HuH-7 (cell line): ENCODE measurements around the gene TMEM167B.
A peak's percentile ranks its signal among the peaks of the same experiment; 100 is the strongest.

ENCODE experiments used
- DNase-seq: peaks from one replicate; pipeline ENCODE4 v3.0.0; 2011; ENCODE audit warnings: low spot score

The TMEM167B gene

GRCh38 chr1:109083501-109083900, 7.1 kb upstream of the TMEM167B start:
- DNase-seq: no peak

- peak; percentile 28 for DNase-seq
These were observed 6.6 kb upstream of the TMEM167B start for GRCh38 chr1:109083923-109084322.

GRCh38 chr1:109084563-109085517, 5.7 kb upstream of the TMEM167B start:
- no peak for DNase-seq

- peak; percentile 75 for DNase-seq
These were observed 1.1 kb upstream of the TMEM167B start for GRCh38 chr1:109089242-109090015.

GRCh38 chr1:109091078-109091838, 694 bp downstream of the TMEM167B start:
- peak; percentile 54 for DNase-seq

- DNase-seq: no peak
These were observed 1.3 kb downstream of the TMEM167B start for GRCh38 chr1:109091839-109092193.

- no peak for DNase-seq
These were observed 3.8 kb downstream of the TMEM167B start for GRCh38 chr1:109094377-109094803.

GRCh38 chr1:109094871-109095270, 4.3 kb downstream of the TMEM167B start:
- no peak for DNase-seq

GRCh38 chr1:109095631-109096030, 5.1 kb downstream of the TMEM167B start:
- no peak for DNase-seq

GRCh38 chr1:109096120-109096519, 5.6 kb downstream of the TMEM167B start:
- DNase-seq: no peak

- DNase-seq: peak; percentile 89
These were observed 9.6 kb downstream of the TMEM167B start for GRCh38 chr1:109099938-109100773.

GRCh38 chr1:109104364-109105151, 14.0 kb downstream of the TMEM167B start:
- no peak for DNase-seq

GRCh38 chr1:109105881-109106280, 15.3 kb downstream of the TMEM167B start:
- no peak for DNase-seq

GRCh38 chr1:109107785-109108184, 17.2 kb downstream of the TMEM167B start:
- DNase-seq: no peak

- DNase-seq: no peak
These were observed 19.3 kb downstream of the TMEM167B start for GRCh38 chr1:109109906-109110305.

- DNase-seq: no peak
These were observed 21.0 kb downstream of the TMEM167B start for GRCh38 chr1:109111386-109112055.

GRCh38 chr1:109112056-109112651, 21.6 kb downstream of the TMEM167B start:
- no peak for DNase-seq

GRCh38 chr1:109112652-109113285, 22.2 kb downstream of the TMEM167B start:
- peak; percentile 87 for DNase-seq
